ENCODE measurements around the gene UCHL5. TPM values are rescaled to one million over a fixed set of nuclear protein-coding genes. Genes with fewer than 3 reads are reported as not detected.

Gene UCHL5
- total RNA-seq, 1 experiment from 2014 or later, result 94.4 TPM

- POLR2A ChIA-PET, result interaction anchor here (1.5 to 14.1 kb wide), 7 partner anchors 10 to 45 kb away, joined by 3 to 302 read pairs (median 51); partner anchors contain the start of genes CDC73, RO60 and UCHL5
- intact Hi-C loops (cut with micrococcal nuclease), result no loop called here
These were observed 43.5 kb upstream of the UCHL5 start for GRCh38 chr1:193102662-193103061.

GRCh38 chr1:193094112-193094511 is 35.0 kb upstream of the UCHL5 start:
- no peak for DNase-seq (ENCODE audit: unreplicated experiment)
- BruUV-seq (replicated peaks), result no TSS peak
- no peak for TF ChIP-seq CTCF (IDR thresholded peaks at IDR 0.05; ENCODE audit: unreplicated experiment)
- H3K9me3 Mint-ChIP-seq (ENCODE audit: unreplicated experiment), result no peaks in the 10 kb centered on the region
- peaks cover 86% of the 10 kb centered on the region for H3K36me3 Mint-ChIP-seq (ENCODE audit: insufficient read depth, unreplicated experiment)
- H3K4me1 Mint-ChIP-seq (ENCODE audit: insufficient read depth, unreplicated experiment), result no peaks in the 10 kb centered on the region
- no peak overlapping the region for H3K27ac Mint-ChIP-seq (ENCODE audit: low read depth, unreplicated experiment)
- ChIA-PET CTCF (interaction anchor here (1.1 to 1.4 kb wide), 2 partner anchors 10 to 13 kb away, joined by 3 read pairs; no protein-coding TSS in a partner anchor), POLR2A (interaction anchor here (0.6 to 5.1 kb wide), 4 partner anchors 8 to 32 kb away, joined by 3 to 46 read pairs (median 5); partner anchors contain the start of gene GLRX2)
- intact Hi-C loops (cut with micrococcal nuclease), result no loop called here
- no peaks in the 10 kb centered on the region for H3K27me3 Mint-ChIP-seq (ENCODE audit: insufficient read depth, unreplicated experiment)
- H3K4me3 Mint-ChIP-seq (ENCODE audit: unreplicated experiment), result no peak overlapping the region

More at GRCh38 chr1:193102662-193103061, 43.5 kb upstream of the UCHL5 start:
- no peaks in the 10 kb centered on the region for H3K9me3 Mint-ChIP-seq (ENCODE audit: unreplicated experiment)
- H3K27me3 Mint-ChIP-seq (ENCODE audit: insufficient read depth, unreplicated experiment), result no peaks in the 10 kb centered on the region
- TF ChIP-seq CTCF (IDR thresholded peaks at IDR 0.05; ENCODE audit: unreplicated experiment), result no peak
- H3K4me3 Mint-ChIP-seq (ENCODE audit: unreplicated experiment), result no peak overlapping the region
- peaks cover 18% of the 10 kb centered on the region for H3K4me1 Mint-ChIP-seq (ENCODE audit: insufficient read depth, unreplicated experiment)
- DNase-seq (ENCODE audit: unreplicated experiment), result no peak
- CTCF ChIA-PET, result interaction anchor here (0.5 to 9.2 kb wide), 6 partner anchors 9 to 1225 kb away, joined by 3 to 114 read pairs (median 3); partner anchors contain the start of gene CDC73
- BruUV-seq (replicated peaks), result no TSS peak
- H3K36me3 Mint-ChIP-seq (ENCODE audit: insufficient read depth, unreplicated experiment), result peaks cover 38% of the 10 kb centered on the region
- peak overlapping the region; percentile 89 for H3K27ac Mint-ChIP-seq (ENCODE audit: low read depth, unreplicated experiment)

GRCh38 chr1:193090865-193091264 is 31.7 kb upstream of the UCHL5 start:
- no peaks in the 10 kb centered on the region for H3K4me1 Mint-ChIP-seq (ENCODE audit: insufficient read depth, unreplicated experiment)
- CTCF ChIA-PET, result interaction anchor here (0.9 kb wide), 1 partner anchor 58 kb away, joined by 3 read pairs; no protein-coding TSS in a partner anchor
- no peak for DNase-seq (ENCODE audit: unreplicated experiment)
- no peaks in the 10 kb centered on the region for H3K27me3 Mint-ChIP-seq (ENCODE audit: insufficient read depth, unreplicated experiment)
- H3K4me3 Mint-ChIP-seq (ENCODE audit: unreplicated experiment), result no peak overlapping the region
- H3K36me3 Mint-ChIP-seq (ENCODE audit: insufficient read depth, unreplicated experiment), result peaks cover 68% of the 10 kb centered on the region
- H3K27ac Mint-ChIP-seq (ENCODE audit: low read depth, unreplicated experiment), result no peak overlapping the region
- H3K9me3 Mint-ChIP-seq (ENCODE audit: unreplicated experiment), result no peaks in the 10 kb centered on the region
- intact Hi-C loops (cut with micrococcal nuclease), result no loop called here
- POLR2A ChIA-PET, result interaction anchor here (0.7 to 1.8 kb wide), 4 partner anchors 8 to 1489 kb away, joined by 3 to 13 read pairs (median 4); no protein-coding TSS in a partner anchor
- no peak for TF ChIP-seq CTCF (IDR thresholded peaks at IDR 0.05; ENCODE audit: unreplicated experiment)
- BruUV-seq (replicated peaks), result no TSS peak

GRCh38 chr1:193087893-193088292 is 28.7 kb upstream of the UCHL5 start:
- Mint-ChIP-seq H3K27me3 (ENCODE audit: insufficient read depth, unreplicated experiment) (no peaks in the 10 kb centered on the region), H3K4me1 (ENCODE audit: insufficient read depth, unreplicated experiment) (no peaks in the 10 kb centered on the region), H3K9me3 (ENCODE audit: unreplicated experiment) (no peaks in the 10 kb centered on the region), H3K27ac (ENCODE audit: low read depth, unreplicated experiment) (no peak overlapping the region), H3K4me3 (ENCODE audit: unreplicated experiment) (no peak overlapping the region), H3K36me3 (ENCODE audit: insufficient read depth, unreplicated experiment) (peaks cover 69% of the 10 kb centered on the region)
- TF ChIP-seq CTCF (IDR thresholded peaks at IDR 0.05; ENCODE audit: unreplicated experiment), result no peak
- BruUV-seq (replicated peaks), result no TSS peak
- ChIA-PET CTCF (no interaction called here), POLR2A (interaction anchor here (2.9 to 5.3 kb wide), 2 partner anchors 15 to 29 kb away, joined by 9 to 52 read pairs; partner anchors contain the start of genes GLRX2, RO60 and UCHL5)
- no peak for DNase-seq (ENCODE audit: unreplicated experiment)
- intact Hi-C loops (cut with micrococcal nuclease), result loop anchor here (1.0 kb wide), 1 partner anchor 27 kb away; no protein-coding TSS in a partner anchor

Measured in MCF 10A (cell line).